Hematopoietic multipotent progenitor cell treated with erythropoietin and hydrocortisone succinate and interleukin-3 and kit ligand, for 6 days (in vitro differentiated cells): ENCODE measurements around the gene SPINK8.
A peak's percentile ranks its signal among the peaks of the same experiment; 100 is the strongest.
"Not testable (repeated sequence)": the region's sequence is repeated elsewhere in the genome, so short reads cannot be mapped to it uniquely, and the experiment has no call there.

Experiments used
- DNase-seq: peaks from one replicate; pipeline ENCODE4 v3.0.0-alpha.2; 2015

The SPINK8 gene

GRCh38 chr3:48276911-48277641 lies 56.4 kb downstream of the SPINK8 start:
- no peak for DNase-seq

DNA sequence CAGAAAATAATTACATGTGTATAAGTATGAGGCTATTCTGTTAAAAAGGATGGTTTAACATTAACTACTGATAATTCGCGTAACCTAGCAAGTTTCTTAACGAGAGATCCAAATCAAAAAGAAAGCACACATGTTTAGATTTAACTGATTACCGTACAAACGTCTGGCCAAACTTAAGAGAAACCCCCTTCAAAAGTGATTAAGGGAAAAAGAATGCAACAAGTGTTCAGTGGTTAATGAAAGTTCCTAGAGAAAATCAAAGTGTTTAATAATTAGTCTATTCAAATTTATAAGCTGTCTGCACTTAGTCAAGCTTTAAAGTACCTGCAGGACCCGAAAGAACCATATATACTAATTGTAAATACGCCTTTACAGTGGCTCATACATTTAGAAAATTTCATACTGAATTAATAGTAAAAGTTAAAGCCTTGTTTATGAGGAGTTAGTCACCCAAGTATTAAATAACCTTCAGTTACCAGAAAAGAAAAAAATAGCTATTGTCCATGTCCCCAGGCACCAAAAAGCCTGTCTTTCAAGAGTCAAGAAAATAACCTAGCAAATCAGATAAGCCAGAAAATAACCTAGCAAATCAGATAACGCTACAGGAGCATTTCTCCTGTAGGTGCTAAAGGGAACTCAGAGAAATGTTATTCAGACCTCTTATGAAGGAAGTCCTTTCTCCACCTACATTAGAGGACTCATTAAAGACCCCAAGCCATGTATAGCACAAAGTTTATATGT lies 58.0 kb downstream of the SPINK8 start:
- no peak for DNase-seq

DNA sequence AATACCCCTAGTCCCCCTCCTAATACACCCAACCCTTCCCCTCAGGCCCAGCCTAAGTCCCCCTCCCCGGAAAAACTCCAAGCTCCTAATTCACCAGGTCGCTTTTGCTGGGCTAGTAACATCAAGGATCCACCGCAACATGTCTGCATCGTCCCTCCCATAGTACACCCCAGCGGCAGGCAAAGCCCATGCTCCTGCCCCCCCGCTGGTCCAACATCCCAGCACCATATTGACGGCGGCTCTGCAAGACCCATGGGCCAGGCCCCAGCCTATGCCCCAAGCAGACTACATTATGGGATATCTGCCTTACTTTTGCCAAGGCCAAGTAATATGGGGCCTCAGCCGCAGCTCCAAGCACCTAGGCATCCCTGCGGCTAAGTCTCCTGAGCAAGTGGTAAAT lies 59.0 kb downstream of the SPINK8 start:
- DNase-seq, result no peak

DNA sequence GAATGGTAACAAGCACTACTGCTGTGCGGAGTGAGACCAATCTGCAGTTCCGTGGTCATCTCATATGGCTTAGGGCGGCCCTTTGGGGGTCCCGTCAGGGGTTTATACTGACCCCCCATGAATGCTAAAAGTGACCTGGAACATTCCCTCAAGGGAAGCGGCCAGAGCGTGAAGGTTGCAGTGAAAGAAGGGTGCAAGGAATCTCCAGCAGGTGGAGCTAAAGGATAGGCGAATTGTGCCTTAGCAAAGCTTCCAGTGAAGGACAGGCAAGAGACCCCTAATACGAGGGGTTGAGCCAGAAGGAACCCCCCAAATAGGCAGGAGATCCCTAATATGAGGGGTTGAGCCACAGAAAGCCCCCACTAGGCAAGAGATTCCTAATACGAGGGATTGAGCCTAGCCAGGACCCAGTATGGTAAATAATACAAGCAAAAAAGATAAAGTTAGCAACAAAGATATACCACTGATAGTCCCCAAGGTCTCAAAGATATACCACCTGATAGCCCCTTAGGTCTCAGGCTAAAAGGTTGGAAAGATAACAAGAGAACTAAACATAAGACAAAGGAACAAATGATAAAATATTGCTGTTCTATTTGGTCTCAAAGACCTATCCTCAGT lies 59.8 kb downstream of the SPINK8 start:
- DNase-seq, result peak; percentile 90

DNA sequence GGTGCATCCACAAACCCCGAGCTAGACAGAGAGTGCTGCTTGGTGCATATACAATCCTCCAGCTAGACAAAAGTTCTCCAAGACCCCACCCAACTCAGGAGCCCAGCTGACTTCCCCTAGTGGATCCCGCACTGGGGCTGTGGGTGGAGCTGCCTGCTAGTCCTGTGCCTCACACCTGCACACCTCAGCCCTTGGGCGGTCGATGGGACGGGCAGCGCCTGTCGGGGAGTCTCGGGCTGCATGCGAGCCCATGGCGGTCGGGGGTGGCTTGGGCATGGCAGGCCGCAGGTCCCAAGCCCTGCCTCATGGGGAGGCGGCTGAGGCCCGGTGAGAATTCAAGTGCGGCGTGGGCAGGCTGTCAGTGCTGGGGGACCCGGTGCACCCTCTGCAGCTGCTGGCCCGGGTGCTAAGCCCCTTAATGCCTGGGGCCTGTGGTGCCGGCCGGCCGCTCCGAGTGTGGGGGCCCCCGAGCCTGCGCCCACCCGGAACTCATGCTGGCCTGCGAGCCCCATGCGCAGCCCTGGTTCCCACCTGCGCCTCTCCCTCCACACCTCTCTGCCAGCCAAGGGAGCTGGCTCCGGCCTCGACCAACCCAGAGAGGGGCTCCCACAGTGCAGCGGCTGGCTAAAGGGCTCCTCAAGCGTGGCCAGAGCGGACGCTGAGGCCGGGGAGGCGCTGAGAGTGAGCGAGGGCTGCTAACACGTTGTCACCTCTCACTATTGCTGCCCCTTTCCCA lies 61.5 kb downstream of the SPINK8 start:
- DNase-seq, result no peak

- DNase-seq, result not testable (repeated sequence)
Observed at GRCh38 chr3:48271223-48271622, 62.2 kb downstream of the SPINK8 start.

GRCh38 chr3:48270306-48270705 lies 63.2 kb downstream of the SPINK8 start:
- DNase-seq, result no peak

DNA sequence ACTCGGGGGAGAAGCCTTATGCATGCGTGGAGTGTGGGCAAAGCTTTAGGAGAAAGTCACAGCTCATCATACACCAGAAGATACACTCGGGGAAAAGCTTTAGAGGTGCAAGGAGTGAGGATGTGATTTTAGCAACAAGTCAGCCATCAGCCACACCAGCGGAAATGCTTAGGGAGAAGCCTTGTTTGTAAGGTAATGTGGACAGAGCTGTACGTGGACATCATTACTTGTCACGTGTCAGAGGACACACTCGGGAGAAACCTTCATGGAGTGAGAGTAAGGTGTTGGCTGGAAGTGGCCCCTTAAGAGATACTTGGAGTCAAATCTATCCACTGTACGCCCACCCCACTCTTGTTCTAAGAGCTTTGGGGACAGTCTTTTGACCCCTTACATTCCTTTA lies 63.9 kb downstream of the SPINK8 start:
- no peak for DNase-seq

DNA sequence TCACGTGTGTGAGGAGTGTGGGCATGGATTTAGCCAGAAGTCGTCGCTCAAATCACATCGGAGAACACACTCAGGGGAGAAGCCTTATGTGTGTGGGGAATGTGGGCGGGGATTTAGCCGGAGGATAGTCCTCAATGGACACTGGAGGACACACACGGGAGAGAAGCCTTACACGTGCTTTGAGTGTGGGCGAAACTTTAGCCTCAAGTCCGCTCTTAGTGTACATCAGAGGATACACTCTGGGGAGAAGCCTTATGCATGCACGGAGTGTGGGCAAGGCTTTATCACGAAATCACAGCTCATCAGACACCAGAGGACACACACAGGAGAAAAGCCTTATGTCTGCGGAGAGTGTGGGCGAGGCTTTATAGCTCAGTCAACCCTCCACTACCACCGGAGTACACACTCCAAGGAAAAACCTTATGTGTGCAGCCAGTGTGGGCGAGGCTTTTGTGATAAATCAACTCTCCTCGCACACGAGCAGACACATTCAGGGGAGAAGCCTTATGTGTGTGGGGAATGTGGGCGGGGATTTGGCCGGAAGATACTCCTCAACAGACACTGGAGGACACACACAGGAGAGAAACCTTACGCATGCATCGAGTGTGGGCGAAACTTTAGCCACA lies 64.4 kb downstream of the SPINK8 start:
- DNase-seq, result no peak

DNA sequence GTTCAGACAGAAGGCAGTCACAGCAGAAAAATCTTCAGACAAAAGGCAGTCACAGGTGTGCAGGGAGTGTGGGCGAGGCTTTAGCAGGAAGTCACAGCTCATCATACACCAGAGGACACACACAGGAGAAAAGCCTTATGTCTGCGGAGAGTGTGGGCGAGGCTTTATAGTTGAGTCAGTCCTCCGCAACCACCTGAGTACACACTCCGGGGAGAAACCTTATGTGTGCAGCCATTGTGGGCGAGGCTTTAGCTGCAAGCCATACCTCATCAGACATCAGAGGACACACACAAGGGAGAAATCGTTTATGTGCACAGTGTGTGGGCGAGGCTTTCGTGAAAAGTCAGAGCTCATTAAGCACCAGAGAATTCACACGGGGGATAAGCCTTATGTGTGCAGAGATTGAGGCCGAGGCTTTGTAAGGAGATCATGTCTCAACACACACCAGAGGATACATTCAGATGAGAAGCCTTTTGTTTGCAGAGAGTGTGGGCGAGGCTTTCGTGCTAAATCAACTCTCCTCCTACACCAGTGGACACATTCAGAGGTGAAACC lies 65.0 kb downstream of the SPINK8 start:
- DNase-seq, result no peak

DNA sequence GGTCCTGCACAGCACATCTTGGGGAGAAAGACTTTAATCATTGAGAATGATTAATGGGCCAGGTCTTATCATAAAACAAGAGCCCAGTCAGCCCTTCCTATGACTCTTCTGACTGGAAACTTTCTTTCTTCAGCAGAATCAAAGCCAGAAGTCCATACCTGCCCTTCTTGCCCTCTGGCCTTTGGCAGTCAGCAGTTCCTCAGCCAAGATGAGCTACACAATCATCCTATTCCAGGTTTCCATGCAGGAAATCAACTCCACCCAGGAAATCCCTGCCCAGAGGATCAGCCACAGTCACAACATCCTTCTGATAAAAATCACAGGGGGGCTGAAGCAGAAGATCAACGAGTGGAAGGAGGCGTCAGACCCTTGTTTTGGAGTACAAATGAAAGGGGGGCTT lies 65.7 kb downstream of the SPINK8 start:
- DNase-seq, result no peak

- DNase-seq, result no peak
Observed at GRCh38 chr3:48258530-48258929, 74.9 kb downstream of the SPINK8 start.
